Fibroblast of skin of right quadriceps (primary cell): Measurements from ENCODE around the gene DNMBP.

Source experiments
- DNase-seq: peaks from one replicate; pipeline ENCODE4 v3.0.0-alpha.2; 2013

Gene DNMBP, protein sequence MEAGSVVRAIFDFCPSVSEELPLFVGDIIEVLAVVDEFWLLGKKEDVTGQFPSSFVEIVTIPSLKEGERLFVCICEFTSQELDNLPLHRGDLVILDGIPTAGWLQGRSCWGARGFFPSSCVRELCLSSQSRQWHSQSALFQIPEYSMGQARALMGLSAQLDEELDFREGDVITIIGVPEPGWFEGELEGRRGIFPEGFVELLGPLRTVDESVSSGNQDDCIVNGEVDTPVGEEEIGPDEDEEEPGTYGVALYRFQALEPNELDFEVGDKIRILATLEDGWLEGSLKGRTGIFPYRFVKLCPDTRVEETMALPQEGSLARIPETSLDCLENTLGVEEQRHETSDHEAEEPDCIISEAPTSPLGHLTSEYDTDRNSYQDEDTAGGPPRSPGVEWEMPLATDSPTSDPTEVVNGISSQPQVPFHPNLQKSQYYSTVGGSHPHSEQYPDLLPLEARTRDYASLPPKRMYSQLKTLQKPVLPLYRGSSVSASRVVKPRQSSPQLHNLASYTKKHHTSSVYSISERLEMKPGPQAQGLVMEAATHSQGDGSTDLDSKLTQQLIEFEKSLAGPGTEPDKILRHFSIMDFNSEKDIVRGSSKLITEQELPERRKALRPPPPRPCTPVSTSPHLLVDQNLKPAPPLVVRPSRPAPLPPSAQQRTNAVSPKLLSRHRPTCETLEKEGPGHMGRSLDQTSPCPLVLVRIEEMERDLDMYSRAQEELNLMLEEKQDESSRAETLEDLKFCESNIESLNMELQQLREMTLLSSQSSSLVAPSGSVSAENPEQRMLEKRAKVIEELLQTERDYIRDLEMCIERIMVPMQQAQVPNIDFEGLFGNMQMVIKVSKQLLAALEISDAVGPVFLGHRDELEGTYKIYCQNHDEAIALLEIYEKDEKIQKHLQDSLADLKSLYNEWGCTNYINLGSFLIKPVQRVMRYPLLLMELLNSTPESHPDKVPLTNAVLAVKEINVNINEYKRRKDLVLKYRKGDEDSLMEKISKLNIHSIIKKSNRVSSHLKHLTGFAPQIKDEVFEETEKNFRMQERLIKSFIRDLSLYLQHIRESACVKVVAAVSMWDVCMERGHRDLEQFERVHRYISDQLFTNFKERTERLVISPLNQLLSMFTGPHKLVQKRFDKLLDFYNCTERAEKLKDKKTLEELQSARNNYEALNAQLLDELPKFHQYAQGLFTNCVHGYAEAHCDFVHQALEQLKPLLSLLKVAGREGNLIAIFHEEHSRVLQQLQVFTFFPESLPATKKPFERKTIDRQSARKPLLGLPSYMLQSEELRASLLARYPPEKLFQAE (N-terminal part only)

DNA sequence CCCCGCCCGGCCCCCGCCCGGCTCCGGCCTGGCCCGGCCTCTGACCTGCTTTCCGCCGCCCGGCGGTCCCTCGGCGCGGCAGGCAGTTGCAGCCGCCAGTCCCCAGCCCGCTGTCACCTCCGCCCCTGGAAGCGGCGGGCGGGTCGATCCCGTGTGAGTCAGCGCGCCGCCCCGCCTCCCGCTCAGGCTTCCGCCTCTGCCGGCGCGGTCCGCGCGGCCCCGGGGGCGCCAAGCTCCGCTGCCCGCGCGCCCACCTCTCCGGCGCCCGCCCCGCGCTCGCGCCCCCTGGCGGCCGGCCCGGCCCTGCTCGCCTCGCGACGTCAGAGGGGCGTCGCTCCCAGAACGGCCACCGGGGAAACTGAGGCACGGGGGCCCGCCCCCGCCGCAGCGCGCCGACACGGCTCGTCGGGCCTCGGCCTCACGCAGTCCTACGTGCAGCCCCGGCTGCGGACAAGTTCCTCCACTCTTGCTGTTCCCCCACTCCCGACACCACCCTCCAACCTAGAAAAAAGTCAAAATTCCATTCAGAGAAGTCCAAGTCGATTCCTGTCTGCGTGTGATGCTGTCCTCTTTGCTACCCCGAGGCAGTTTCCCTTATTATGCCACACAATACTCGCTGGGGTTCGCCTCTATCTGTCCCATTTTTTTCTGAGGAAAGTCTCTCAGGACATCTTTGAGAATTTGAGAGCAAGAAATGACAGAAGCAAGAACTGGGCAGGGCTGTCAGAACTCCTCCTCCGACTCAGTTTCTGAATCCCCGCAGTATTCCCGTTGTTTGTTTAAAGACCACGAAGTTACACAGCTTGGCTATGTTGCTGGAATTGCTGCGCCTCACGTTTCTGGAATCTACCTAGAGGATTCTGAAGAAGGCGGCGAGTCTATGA lies at the start of gene DNMBP:
Gene DNMBP (minus strand): TSS at position 155 of the 884 bp plus-strand sequence. CDS start 37,823 bp downstream, outside the sequence.
- DNase-seq, result peak; percentile 84

DNA sequence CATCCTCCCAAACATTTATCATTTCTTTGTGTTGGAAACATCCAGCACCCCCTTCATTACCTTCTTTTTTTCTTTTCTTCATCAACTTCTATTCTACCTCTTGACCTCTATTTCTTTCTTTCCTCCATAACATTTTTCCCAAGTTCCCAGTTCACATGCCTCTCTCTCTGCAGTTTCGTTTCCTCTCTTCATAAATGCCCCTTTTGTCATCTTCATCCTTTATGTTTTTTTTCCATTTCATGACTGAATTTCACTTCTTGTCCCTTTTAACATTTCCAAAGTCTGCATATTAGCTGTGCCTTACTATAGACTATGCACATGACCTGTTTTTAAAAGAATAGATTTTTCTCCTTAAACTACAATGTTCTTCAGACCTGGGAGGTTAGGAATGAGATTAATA lies 48.2 kb upstream of the DNMBP start:
- DNase-seq, result no peak

DNA sequence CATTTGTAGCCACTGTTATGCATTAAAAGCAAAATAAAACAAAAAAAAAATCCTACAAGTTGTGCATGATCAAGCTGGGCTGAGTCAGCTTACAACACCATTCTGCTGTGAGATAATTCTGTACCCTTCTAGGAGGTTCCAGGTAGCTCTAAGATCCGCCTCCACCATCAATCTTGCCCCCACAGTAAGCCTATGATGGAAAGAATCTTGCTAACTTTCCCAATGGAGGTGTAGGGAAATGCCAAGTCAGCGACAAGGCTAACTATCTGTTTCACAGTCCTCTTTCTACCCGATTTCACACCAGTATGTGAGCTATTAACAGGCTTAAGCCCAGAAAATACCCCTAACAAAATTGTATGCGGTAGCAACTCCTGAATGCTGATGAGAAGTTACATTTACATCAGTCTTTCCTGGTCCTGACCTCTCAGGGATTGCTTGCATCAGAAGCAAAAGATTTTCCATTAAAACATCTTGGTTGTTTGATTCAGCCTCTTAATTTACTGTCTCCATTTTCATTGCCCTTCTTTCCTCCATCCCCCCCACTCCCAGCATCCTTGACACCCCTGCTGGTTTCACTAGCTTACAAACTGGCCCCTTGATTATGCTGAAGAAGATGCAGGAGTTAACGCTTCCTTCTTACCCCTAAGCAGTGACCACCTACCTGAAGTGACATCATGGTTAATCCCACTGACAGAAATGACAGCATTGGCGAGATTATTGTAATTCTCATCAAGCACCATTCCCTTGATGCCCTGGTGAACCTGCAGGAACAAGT lies 44.1 kb upstream of the DNMBP start:
- DNase-seq, result no peak

DNA sequence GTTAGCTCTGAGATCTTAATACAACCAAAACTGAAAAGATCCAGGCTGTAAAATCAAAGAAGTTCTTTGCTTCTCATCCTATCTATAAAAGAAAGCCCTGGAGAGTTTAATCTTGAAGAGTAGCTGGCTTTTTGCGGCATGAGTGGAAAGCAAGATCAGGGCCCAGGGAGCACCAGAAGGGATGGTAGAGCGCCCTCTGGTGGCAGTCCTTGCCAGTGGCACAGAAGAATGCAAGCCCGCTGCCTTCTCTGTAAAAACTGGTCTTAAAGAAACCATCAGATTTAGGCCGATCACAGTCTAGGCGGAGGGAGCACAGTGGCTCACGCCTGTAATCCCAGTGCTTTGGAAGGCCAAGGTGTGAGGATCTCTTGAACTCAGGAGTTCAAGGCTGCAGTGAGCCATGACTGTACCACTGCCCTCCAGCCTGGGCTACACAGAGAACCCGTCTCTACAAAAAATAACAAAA lies 36.3 kb upstream of the DNMBP start:
- peak; percentile 78 for DNase-seq

DNA sequence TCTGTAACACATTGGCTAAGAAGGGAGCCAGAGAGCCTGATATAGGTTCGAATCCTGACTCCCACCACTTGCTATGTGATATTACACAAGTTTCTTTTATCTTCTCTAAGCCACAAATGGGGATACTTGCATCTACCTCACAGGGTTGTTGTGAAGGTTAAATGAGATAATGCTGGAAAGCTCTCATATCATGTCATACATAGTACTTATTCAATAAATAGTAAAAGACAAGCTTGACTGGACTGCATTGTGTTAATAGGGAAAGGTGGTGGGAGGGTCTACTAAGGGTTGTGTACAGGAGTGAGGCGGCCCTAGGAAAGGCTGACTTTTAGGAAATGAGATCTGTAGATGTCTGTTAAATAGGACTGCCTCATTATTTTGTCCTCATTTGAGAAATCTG lies 35.8 kb upstream of the DNMBP start:
- no peak for DNase-seq

DNA sequence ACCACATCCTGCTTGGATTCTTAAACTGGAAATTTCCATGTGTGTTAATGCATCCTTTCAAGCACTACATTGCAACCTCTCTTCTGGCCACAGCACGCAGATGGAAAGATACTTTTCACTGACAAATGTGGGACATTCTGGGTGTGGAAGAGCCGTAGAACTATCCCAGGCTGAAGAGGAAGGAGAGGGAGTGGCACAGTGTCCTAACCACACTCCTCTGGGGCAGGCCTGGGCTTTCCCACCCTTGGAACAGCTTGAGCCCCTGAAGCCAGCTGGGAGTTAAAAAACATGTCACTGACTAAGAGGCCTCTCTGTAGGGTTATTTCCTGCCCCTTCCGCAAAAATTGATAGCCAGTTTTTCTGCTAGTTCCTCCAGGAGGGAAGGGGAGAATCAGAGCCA lies 34.0 kb upstream of the DNMBP start:
- DNase-seq, result peak; percentile 34

DNA sequence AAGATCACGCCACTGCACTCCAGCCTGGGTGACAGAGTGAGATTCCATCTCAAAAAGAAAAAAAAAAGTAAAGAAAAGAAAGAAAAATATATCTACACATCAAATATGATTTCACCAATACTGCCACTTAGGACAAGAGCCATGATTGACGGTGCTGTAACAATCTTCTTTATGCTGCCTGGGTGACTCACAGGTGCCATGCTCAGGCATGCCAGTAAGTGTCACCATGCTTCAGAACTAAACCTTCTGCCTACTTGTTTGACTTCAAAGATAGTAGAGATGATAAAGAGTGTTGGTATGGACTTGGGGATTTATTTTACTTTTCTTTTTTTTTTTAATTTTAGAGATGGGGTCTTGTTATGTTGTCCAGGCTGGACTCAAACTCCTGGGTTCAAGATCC lies 33.6 kb upstream of the DNMBP start:
- DNase-seq, result no peak

DNA sequence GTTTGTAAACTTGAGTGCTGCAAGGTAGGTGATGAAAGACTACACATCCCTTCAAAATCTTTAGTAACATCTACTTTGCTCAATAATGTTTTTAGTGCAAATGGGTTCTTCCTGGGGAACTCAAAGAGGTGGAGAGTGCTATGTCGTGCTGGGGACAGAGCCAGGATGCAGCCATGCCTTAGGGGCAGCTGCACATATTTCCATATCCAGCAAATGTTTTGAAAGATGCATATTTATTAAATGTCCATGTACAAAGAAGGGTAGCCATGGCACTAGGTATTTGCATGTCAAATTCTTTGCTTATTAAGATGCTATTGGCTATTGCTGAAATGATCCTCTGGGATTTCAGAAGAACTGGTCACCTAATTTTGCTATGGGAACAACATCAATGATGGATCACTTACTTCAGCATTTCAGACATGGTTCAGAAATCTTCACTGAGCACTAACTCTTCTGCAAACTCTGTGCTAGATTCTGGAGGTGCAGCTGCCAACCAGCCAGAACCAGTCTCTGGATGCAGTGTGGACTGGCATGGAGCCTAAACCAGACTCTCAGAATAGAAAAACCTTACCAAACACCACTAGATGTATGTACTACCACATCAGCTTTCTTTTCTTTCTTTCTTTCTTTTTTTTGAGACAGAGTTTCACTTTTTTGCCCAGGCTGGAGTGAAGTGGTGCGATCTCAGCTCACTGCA lies 31.7 kb upstream of the DNMBP start:
- no peak for DNase-seq

DNA sequence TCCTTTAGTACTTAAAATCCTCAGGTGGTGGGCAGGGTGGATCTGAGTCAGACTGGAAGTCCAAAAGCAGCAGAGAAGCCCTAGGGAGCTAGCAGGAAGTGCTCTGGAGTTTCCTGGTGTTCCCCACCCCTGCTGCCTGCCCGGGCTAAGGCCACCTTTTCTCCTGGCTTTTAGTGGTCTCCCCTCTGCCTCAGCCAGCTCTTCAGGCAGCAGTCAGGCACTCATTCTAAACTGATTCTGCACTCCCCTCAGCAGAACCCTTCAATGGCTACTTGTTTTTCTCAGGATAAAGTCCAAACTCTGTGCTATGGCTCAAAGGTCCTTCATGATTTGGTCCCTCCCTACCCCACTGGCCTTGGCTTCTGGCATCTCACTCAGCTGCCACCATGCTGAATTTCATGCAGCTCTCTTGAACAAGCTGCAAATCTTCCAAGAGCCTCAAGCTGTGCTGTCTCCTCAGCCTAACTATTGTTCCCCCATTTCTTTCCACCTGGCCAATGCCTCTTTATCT lies 28.9 kb upstream of the DNMBP start:
- no peak for DNase-seq

DNA sequence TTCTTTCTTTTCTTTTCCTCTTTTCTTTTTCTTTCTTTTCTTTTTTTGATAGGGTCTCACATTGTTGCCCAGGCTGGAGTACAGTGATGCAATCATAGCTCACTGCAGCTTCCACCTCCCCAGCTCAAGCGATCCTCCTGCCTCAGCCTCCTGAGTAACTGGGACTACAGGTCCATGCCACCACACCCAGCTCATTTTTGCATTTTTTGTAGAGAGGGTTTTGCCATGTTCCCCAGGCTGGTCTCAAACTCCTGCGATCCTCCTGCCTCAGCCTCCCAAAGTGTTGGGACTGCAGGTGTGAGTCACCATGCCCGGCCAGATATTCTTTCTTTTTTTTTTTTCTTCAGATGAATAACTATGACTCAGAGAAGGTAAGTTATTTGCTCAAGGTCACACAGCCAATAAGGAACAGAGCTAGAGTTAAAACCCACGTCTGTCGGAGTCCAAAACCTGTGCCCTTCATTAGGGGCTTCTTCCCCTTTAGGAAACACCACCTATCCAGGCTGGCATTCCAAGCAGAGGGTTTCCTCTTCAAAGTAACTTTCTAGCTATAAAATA lies 28.1 kb upstream of the DNMBP start:
- DNase-seq, result no peak

DNA sequence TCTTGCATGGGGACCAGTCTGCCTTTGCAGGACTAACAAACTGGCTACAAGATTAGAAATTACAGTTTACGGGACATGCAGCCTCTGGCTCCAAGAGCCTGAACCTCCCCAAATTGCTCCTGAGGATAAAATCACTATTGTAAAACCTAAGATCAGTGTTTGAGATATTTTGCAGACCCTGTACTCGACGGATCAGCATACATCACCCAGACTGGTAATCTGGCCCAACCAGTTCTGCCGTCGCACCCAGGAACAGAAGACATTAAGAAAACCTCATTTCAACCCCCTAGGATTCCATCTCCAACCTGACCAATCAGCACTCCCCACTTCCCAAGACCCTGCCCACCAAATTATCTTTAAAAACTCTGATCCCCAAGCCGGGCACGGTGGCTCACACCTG lies 27.1 kb upstream of the DNMBP start:
- no peak for DNase-seq

DNA sequence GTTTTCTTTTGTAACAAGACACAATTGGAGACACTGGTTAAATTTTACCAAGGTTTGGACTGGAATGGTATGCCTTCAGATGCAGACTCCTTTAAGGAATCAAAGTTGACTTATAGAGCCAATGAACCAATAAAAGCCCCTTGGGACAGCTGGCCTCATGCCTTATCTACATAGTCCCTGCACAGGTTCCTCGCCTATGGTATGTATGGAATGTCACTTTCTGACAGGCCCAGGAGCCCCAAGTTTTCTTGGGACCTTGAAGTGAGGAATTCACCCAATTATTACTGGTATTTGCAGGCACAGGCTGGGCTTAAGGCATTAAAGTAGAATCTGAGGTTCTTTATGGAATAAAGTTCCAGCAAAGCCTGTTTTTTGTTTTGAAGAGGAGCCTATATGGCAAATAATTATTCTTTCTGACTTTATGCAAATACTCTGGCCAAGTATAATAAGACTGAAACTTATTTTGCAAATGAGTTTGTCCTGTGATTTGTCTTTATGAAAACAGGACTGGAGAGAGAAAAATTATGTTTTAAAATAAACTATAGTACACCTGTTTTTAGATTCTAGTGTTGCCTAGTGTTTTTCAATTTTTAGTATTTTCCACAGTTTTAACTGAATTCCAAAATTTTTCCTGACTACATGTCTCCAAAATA lies 24.1 kb upstream of the DNMBP start:
- no peak for DNase-seq

DNA sequence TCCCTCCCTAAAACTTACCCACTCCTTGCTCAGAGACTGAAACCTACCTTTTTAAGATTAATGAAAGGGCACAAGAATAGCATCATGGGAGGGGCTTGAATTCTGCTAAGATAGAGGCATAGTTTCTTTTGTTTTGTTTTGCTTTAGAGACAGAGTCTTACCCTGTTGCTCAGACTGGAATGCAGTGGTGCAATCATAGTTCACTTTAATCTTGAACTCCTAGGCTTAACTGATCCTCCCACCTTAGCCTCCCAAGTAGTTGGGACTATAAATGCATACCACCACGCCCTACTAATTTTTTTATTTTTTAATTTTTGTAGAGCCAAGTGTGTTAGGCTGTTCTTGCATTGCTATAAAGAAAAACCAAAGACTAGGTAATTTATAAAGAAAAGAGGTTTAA lies 17.7 kb upstream of the DNMBP start:
- no peak for DNase-seq

DNA sequence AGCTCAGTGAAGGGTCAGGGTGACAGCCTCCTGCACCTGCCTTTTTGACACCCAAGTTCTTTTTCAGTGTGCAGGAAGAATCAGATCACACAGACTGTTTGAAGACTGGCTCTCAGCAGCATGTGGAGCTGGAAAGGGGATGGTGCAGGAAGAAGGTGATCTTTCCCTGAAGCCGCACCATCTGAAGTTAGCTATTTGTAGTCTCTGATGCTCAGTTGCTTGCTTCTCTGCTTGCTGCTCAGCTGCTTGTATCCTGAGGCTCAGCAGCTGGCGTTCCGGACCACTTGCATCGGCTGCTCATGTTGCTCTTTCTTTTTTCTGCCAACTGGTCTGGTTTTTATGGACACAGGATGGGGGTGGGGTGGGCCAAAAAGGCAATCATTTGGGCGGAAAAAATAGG lies 15.8 kb upstream of the DNMBP start:
- no peak for DNase-seq

DNA sequence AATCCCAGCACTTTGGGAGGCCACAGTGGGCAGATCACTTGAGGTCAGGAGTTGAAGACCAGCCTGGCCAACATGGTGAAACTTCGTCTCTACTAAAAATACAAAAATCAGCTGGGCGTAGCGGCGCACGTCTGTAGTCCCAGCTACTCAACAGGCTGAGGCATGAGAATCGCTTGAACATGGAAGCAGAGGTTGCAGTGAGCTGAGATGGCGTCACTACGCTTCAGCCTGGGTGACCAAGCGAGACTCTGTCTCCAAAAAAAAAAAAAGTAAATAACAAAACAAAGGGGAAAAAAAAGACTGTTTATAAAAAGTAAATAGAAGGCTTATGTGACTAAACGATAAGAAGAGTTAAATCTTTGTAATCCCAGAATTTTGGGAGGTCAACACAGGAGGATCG lies 15.0 kb upstream of the DNMBP start:
- DNase-seq, result no peak

DNA sequence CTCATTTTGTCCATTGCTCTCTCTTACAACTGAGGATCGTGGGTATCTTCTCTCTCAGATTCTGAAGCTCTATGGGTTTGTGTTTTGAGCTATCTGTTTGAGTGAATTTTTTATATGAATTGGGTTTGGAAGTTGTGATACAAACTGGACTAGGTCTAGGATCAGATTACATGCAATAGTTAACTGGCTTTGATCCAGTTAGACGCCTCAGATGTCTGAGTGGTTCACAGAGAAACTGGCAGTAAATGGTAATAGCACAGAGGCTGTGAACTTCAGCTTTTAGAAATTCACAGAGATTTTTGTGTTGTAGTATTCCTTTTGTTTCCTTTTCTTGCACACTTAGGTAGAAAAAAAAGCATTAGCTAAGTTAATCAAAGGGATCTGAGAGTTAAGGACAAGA lies 12.7 kb upstream of the DNMBP start:
- DNase-seq, result peak; percentile 45

DNA sequence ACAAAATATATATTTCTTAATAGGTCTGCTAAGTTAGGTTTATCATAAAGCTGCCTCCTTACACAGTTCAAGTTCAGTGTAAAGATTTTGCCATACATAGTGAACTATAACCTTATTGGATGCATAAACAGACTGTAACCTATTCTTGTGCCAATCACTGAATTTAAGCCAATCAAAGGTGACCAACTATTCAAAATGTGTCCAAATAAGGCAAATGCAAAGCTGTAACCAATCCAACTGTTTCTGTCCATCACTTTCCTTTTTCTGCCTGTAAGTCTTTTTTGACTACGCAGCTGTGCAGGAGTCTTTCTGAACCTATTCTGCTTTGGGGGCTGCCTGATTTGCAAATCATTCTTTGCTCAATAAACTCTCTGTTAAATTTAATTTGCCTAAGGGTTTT lies 11.6 kb upstream of the DNMBP start:
- no peak for DNase-seq

DNA sequence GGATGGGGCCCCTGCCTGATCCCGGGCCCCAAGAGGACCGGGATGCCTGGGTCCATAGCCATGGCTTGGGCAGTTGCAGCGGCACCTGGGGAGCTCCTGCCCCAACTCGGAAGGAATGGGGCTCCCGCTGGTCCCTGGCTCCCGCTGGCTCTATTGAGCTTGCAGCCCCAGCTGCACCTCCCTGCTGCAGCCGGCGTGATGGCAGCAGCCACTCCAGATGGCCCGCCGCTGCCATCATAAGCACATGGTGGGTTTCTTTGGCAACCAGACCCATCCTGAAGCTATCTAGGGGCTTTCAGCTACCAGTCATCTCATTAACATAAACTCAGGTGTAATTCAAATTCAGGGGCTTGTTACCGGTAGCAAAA lies 11.1 kb upstream of the DNMBP start:
- DNase-seq, result no peak

DNA sequence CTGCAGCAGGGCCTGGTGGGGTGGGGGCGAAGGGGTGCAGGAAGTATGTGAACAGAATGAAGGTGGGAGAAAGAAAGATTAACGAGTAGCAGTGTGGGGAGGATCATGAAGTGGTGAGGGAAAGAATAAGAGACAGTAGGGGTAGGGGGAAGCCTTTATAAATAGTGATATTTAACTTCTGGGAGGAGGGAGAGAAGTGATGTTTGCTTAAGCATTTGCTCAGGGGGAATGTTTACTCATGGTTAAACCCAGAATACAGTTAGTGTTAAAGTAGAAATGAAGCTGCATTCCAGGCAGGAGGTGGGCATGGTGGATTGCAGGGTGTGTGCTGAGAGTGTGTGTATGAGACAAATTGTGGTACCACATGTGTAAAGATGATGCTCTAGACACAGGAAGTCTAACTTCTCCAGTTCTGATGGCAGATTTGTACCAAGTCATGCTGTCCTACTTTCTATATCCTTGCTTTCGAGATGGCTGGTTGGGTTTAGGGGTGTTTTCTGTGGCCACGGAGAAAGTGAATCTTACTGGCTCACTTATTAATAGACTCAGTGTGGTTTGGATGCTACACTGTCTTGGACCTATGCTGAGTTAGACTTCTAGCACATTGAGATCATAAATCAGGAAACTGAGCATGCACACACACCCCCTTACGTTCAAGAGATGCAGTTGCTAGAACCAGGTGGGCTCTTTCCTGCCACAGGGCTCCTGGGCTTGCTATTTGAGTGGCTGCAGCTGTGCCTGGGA lies 10.6 kb upstream of the DNMBP start:
- no peak for DNase-seq
